M059J (cell line): ENCODE data around the gene SHC1. TPM values are rescaled to one million over a fixed set of nuclear protein-coding genes. Genes with fewer than 3 reads are reported as not detected.

Experiments
- DNase-seq: peaks from one replicate; pipeline ENCODE4 v3.0.0-alpha.2; 2012; ENCODE audit warnings: low read depth
- total RNA-seq: library from RNA; depleted of rRNA; stranded (reverse); fragments of >200 nt; shearing (Covaris generic); gene quantifications from 2 replicates; pipeline ENCODE4 v1.2.3, GENCODE V29; 2014; rRNA removed

Gene SHC1, protein sequence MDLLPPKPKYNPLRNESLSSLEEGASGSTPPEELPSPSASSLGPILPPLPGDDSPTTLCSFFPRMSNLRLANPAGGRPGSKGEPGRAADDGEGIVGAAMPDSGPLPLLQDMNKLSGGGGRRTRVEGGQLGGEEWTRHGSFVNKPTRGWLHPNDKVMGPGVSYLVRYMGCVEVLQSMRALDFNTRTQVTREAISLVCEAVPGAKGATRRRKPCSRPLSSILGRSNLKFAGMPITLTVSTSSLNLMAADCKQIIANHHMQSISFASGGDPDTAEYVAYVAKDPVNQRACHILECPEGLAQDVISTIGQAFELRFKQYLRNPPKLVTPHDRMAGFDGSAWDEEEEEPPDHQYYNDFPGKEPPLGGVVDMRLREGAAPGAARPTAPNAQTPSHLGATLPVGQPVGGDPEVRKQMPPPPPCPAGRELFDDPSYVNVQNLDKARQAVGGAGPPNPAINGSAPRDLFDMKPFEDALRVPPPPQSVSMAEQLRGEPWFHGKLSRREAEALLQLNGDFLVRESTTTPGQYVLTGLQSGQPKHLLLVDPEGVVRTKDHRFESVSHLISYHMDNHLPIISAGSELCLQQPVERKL
- 64.4 and 84.5 TPM in 2 replicates for total RNA-seq

GRCh38 chr1:154970631-154971340 lies at the start of gene SHC1:
TSS of gene SHC1 (minus strand) at chr1:154970747. CDS start at chr1:154970526, 221 bp downstream.
- DNase-seq = peak; percentile 85

- DNase-seq = no peak
These were observed 49.1 kb upstream of the SHC1 start for GRCh38 chr1:155019377-155020245.

- peak; percentile 51 for DNase-seq
These were observed 48.2 kb upstream of the SHC1 start for GRCh38 chr1:155018617-155019348.

- DNase-seq = no peak
These were observed 47.4 kb upstream of the SHC1 start for GRCh38 chr1:155017946-155018316.

DNA sequence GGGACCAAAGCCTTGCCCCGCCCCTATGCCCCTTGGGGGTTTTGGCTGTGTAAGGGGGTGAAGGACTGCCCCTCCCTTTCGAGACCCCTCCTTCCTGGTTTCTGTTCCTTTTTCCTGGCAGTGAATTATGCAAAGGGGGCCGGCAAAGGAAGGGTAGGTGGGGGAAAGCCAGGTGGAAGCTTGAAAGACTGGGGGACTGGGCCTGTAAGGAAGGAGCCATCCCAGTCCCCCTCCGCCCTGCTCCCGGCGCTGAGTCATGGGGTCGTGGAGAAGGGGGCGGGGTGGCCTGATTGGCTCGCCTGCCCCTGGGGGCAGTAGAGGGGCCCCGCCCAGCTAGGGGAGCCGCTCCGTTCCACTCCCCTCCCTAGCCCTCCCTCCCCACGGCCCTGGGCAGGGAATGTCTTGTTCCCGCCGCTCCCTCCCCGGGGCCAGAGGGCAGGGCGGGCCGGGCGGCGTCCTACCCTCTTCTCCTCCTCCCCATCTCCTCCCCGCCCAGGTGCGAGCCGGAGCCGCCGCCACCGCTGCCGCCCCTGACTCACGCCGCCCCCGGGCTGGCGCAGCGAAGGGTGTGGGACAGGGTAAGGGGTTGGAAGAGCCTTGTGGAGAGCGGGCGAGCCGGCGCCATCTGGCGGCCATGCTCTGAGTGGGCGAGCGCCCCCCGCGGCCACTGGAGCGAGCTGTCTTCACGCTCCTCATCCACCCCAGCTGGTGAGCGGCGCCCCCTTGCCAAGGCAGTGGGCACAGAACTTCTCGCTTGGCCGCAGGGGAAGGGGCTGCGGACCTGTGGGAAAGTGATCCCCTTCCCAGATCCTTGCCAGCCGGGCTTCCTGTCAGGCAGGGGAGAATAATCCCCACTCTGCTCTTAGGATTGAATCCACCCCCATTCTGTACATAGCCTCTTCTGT lies 46.7 kb upstream of the SHC1 start:
- peak; percentile 96 for DNase-seq

DNA sequence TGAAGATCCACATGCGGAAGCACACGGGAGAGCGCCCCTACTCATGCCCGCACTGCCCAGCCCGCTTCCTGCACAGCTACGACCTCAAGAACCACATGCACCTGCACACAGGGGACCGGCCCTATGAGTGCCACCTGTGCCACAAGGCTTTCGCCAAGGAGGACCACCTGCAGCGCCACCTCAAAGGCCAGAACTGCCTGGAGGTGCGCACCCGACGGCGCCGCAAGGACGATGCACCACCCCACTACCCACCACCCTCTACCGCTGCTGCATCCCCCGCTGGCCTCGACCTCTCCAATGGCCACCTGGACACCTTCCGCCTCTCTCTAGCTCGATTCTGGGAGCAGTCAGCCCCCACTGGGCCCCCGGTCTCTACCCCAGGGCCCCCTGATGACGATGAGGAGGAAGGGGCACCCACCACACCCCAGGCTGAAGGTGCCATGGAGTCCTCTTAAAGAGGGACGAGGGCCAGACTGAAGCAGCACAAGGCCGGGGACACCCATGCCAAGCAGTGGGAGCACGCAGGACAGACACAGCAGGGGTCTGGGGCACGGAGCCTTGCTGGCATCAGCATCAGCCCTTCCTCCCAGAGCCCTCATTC lies 45.8 kb upstream of the SHC1 start:
- DNase-seq = no peak

DNA sequence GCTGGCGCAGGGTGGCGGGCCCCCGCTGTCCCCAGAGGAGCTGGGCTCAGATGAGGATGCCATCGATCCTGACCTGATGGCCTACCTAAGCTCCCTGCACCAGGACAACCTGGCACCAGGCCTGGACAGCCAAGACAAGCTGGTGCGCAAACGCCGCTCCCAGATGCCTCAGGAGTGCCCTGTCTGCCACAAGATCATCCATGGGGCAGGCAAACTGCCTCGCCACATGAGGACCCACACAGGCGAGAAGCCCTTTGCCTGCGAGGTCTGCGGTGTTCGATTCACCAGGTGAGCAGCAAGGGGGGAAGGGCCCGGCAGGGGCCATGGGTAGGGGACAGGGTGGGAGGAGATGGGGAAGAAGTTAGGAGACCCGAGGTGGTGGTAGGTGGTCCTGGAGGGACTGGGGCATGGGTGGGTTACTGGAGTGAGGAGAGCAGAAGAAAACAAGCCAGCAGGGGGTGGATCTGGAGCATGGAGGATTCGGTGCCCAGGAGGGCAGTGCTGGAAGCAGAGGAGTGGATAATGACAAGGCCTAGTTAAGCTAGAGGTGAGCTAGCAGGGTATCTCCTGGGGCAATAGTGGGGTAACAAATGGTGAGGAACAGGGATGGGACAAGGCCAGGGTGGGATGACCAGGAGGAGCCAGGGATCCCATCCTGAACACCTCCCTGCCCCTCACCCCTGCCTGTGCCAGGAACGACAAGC lies 45.1 kb upstream of the SHC1 start:
- no peak for DNase-seq

GRCh38 chr1:155014709-155015508 lies 44.4 kb upstream of the SHC1 start:
- DNase-seq = no peak

GRCh38 chr1:155013632-155014031 lies 43.1 kb upstream of the SHC1 start:
- DNase-seq = no peak

- no peak for DNase-seq
These were observed 42.4 kb upstream of the SHC1 start for GRCh38 chr1:155012776-155013602.

- no peak for DNase-seq
These were observed 41.5 kb upstream of the SHC1 start for GRCh38 chr1:155012026-155012546.

DNA sequence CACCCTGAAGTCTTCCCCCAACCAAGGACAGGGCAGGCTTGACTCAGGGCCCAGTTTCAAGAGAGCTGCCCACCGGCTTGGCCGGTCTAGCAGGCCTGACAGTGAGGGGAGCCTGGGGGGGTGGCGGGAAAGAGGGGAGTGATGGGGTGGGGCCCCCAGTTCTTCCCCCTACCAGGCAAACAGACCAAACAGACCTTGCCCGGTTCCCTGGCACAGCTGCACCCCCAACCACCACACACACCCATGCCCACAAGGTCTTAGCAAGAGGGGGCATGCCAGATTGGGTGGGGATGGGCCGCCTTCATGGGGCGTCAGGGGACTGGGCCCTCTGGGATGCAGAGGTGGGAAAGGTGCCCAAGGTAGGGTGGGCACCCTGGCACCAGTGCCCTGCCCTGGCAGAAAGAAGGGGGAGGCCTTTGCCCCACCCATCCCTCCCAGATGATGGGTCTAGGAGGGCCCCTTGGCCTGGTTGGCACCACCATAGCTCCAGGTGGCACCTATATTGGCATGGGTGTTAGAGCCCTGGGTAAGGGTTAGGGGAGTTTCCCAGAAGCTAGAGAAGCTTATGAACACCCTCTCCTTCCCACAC lies 41.0 kb upstream of the SHC1 start:
- no peak for DNase-seq

DNA sequence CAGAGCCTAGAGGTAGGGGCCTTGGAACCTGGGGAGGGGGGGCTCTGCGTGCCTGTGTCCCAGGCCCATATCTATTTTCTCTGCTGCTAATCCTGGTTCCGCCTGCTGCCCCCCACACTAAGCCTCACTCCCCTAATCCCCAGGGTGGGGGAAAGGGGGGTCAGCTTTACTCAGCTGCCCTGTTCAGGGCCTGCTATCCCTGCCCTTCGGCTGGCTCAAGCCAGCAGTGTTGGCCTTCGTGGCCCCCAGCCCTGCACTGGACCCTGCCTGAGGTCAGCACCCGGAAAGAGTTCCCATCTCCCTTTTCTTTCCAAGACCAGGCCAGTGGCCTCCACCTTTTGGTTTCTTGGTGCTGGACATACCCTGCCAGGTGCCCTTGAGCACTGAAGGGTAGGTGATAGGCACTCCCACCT lies 40.5 kb upstream of the SHC1 start:
- no peak for DNase-seq

- no peak for DNase-seq
These were observed 39.8 kb upstream of the SHC1 start for GRCh38 chr1:155010211-155010918.

DNA sequence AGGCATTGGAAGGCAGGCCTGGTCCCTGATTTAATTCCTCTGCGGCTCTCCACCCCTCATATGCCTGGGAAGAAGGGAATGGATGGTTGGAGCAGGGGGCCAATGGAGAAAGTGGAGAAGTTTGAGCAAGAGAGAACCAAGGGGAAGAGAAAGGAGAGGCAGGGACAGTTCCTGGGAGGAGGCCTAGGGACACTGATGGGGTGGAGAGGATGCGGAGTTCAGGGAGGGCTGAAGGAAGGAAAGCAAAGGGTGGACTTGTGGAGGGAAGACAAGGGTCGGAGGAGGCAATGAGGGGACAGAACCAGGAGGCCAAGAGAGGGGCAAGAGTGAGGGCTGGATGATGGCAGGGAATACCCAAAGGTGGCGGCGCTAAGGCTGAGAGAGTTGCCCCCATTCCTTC lies 39.2 kb upstream of the SHC1 start:
- DNase-seq = no peak

DNA sequence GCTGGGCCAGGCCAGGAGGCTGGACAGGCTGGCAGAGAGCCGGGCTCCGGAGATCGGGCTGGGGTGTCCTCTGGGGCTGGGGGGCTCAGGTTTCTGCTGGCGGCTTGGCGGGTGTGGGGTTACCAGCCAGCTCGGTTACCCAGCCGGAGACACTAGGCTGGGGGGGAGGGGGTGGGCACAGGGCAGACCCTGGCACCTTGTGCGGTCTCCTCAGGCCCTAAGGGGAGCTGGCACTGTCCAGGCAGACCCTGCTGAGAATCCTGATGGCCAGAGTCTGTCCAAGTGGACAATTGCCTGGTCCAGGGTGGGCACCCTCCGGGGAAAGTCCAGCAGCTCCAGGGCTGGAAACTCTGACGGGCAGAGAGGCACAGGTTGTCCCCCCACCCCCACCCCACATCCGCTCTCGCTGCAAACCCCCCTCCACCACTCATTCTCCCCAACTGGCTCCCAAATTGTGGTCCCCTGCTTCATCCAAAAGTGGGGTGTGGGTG lies 38.7 kb upstream of the SHC1 start:
- no peak for DNase-seq
